ENCODE measurements around the gene NPC1. TPM values are rescaled to one million over a fixed set of nuclear protein-coding genes. Genes with fewer than 3 reads are reported as not detected.

The NPC1 gene
- polyA plus RNA-seq, 3 donors, result 18.1 to 26.1 (median 25.4) TPM

DNA sequence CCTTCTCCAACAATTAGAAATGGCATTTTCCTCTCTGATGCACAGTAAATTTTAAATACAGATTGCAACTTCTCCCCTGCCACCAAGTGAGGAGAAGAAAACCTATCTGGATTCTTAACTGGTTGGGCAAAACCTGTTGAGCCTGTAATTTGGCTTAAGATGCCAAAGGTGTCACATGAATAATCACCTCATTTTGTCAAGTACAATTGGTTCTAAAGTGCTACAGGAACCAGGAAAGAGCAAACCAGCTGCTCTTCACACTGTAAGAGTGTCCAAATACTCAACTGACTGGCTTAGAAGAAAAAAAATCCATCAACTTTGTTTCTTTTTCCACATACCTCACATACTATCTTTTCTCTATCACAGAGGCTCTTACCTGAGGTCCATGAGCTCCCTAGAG lies 35.4 kb downstream of the NPC1 start:
- no peak for DNase-seq

DNA sequence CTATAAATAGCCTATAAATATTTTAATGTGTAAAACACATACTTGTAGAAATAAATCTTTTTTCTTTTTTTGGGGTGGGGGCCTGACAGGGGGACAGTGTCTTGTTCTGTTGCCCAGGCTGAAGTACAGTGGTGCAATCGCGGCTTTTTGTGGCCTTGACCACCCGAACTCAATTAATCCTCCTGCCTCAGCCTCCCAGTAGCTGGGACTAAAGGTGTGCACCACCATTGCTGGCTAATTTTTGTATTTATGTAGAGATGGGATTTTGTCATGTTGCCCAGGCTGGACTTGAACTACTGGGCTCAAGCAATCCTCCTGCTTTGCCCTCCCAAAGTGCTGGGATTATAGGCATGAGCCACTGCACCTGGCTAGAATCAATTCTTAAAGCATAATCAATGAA lies 37.6 kb downstream of the NPC1 start:
- DNase-seq, result no peak

DNA sequence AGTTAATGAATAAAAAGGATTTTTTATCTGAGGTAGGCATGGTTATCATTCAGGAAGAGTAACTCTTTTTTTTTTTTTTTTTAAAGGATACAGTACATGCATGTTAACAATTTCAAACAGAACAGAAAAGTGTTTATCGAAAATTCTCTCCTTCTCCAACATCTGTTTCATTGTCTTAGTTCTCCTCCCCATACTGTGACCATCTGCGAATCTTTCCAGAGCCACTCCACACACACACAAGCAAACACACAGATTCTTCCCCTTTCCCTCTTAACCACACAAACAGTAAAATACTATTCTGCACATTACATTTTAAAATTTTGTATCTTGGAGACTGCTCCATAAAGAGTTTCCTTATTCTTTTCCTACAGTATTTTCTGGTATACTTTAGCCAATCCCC lies 38.0 kb downstream of the NPC1 start:
- DNase-seq, result no peak

DNA sequence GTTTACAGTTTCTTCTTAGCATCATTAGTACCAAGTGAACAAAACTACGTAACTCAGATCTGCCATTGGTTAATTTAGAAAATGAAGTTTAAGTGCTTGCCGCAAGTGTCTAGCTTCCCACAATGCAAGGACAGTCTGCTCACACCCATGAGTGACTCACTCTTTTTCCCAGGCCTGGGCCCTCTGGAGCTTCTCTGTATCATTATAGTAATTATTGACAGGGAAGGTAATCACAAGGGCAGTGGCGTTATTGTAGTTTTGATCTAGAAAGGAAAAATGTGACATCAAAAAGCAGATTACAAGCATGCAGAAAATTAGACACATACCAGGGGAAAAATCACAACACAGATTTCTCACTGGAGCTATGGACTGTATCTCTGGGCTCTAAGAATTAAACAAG lies 38.5 kb downstream of the NPC1 start:
- DNase-seq, result no peak

DNA sequence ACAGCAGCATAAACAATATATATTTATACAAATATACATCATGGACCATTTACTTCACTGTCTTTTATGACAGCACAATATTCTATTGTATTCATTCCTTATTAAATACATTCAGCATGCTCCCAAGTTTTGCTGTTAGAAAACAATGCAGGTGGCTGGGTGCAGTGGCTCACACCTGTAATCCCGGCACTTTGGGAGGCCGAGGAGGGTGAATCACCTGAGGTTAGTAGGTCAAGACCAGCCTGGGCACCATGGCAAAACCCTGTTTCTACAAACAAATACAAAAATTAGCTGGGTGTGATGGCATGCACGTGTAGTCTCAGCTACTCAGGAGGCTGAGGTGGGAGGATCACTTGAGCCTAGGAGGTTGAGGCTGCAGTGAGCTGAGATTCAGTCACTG lies 39.0 kb downstream of the NPC1 start:
- no peak for DNase-seq

DNA sequence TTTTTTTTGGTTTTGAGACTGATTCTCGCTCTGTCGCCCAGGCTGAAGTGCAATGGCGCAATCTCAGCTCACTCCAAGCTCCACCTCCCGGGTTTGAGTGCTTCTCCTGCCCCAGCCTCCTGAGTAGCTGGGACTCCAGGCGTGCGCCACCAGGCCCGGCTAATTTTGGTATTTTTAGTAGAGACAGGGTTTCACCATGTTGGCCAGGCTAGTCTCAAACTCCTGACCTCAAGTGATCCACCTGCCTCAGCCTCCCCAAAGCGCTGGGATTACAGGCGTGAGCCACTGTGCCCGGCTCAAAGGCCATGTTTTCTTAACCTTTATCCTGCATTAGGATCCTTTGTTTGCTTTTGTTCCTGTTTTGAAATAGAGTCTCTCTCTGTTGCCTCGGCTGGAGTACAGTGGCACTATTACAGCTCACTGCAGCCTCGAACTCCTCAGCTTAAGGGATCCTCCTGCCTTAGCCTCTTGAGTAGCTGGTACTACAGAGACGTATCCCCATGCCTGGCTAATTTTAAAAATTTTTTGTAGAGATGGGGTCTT lies 41.0 kb downstream of the NPC1 start:
- DNase-seq, result no peak

DNA sequence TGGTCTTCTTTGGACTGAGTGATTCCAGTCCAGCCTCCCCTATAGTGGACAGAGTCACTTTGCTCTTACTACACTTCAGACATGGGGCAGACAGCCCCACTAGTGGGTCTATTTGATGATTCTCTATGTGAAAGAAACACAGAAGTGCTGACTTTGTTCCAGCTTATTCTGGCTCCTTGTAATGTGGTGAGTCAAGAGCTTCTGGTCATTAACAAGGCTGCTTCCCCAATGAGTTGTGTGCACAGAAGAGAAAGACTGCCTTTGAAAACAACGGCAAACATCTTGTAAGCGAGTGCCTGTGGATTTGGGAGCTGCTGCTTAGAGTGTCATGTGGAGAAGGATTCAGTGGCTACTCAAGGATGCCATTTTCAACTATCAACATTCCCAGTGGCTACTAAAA lies 43.8 kb downstream of the NPC1 start:
- no peak for DNase-seq

DNA sequence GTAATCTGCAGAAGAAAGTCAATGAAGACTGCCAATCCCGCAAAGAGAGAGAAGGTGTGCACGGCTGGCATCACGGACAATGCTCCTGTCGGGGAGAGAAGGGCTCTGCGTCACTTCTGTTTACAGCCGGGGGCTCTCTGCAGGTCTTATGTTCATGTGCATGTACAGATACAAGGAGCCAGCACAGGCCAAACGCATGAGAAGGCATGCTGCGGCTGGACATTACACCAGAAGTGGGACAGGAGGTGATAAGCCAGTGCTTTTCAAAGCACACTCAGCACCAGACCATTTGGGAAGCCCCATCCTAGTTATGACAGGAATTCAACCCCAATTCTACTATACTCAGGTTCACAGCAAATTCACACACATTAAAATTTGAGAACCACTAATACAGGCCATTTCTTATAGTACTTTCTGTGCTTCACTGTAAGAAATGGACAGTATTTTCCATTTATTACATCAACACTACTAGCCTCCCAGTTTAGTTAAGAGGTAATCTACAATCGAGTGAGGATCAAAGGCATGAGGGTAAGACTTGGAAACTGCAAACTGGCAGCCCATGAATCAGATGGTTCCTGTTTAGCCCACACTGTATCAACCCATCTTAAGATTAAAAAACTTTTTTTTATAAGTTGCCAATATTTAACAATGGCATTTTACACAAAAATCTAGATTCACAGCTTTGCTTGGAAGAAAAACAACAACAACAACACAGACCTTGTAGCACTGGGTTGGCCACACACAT lies 44.8 kb downstream of the NPC1 start:
- DNase-seq, result no peak

DNA sequence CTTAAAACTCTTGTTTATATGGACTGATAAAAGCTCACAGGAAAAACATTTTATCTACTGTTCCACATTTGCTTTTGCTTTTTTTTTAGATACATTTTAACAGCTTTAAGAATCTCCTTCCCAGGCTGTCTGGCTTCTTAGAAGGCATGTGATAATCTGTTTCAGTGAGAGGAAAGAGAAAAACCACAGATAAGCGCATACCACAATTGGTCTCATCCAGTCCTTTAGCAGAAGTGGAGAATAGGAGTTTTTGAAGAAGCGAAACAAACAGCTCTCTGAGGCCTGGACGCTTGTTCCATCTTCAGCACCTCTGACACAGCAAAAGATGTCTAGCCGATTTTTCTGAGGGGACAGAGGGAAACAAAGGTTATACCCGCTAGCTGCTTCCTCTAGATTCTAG lies 45.4 kb downstream of the NPC1 start:
- no peak for DNase-seq

DNA sequence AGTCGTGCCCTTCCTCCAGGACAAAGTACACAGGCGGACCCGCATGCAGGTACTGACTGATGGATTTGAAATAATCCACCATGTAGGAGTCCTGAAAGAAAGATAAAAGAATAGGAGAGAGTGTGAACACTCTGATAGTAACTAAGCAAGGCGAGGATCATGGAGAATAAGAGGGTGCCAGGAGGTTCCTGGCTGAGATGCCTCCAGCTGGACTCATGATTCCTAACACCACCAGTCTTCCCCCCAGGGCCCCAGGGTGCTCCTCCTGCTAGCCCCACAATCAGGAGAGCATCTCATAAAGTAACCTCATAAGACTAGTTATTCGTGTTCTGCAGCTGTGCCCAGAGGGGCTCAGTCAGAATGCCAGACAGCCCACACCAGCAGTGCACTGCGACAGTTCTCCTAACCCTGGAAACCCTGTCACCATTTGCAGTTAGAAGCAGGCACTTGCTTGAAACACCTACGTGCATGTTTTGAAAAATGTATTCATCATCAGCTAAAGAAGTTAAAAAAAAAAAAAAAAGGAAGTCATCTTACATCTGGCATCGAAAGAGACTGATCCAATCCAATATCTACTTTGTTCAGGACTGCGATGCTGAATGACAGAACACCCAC lies 46.3 kb downstream of the NPC1 start:
- DNase-seq, result no peak

DNA sequence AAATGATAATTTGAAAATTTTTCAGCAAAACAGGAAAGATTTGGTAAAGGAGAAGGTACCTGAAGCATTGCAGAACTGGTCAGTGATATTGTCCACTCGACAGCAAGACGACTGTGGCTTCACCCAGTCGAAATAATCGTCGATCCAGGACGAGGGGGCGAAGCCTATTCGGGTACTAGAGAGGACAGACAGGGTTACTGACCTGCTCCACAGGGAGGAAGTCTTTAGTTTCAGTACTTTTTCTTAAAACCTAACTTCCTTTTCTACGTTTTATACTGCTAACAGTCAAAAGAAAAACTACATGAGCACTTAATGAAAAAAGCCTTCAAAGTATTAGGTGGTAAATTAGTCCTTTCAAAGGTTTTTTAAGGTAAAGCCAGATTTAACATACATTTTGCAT lies 47.0 kb downstream of the NPC1 start:
- DNase-seq, result no peak

DNA sequence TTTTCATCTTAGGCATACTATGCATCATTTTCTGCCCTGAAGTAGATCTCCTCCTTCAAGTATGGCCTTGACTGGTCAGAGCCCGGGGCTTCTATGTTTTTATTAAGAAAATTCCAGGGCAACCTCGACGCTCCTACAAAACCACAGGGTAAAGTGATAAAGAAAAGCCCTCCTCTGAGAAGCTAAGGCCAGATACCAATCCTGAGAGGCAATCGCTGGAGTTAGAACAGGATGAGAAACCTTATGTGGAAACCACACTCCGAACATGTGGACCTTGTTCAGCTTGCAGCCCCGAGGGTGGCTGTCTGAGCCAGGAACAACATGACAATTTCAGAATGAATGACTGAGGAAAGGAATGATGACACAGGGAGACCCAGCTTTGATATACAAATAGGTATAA lies 47.4 kb downstream of the NPC1 start:
- DNase-seq, result no peak

DNA sequence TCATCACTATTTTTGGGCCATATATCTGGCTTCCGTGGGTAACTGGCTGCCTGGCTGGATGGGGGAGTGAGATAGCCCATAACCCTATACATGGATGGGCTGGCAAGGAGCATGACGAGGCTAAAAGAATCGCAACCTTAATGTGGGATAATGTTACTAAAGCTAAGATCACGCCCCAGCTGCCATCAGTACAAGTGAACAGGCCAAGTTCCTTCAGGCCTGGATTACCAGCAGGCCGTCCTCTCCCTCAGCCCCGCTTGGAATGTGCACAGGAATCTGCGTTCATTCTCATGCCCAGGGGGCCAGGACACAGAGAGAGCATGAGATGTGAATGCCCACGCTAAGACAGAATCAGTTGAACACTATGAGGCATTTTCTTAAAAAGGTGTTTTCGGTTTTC lies 48.3 kb downstream of the NPC1 start:
- DNase-seq, result no peak

DNA sequence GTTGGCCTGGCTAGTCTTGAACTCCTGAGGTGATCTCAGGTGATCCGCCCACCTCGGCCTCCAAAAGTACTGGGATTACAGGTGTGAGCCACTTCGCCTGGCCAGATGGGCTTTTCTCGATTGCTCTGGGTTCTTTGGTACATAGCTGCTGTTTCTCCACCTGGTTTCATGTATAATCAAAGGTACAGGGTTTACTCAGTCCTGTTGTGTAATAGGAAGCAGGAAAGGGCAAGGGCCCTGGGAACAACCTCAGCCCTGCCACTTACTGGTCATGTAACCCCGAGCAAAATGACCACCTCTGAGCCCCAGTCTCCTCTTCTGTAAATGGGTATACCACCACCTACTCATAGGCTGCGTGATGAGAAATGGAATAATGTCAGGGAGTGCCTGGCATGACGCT lies 49.0 kb downstream of the NPC1 start:
- DNase-seq, result no peak

DNA sequence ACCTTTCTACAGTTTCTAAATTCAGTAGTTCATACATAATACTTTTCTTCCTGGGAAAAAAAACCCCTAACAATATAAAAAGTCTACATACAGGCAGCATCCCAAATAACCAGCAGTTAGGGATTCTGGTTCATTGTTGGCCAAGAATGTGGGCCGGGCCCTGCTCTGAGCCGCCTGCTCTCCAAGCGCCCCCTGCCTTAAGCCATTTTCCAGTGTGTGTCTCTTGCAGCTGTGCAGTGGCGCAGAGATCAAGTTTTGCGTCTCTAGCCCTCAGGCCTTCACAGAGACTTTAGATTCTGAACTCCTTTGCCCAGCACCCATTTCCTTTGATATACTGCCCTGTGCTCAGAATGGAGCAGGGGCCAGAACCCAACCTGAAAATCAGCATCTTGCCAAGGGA lies 50.1 kb downstream of the NPC1 start:
- no peak for DNase-seq

DNA sequence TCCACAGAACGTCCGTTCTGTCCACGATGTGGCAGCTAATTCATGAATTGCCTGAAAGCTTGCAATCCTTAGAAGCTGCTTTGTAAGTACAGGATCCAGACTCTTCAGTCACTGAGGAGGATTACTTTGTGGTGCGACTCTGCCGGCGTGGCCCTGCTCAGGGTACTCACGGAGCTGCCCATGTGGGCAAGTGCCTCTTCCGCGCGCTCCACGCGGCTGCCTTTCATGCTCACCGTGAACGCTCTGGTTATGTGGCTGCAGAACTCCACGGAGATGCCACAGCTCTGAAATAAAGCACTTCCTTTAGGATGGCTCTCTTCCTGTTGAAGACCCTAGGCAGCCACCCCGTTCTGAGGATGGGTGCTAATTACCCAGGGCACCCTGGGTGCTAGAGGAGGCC lies 52.0 kb downstream of the NPC1 start:
- no peak for DNase-seq

DNA sequence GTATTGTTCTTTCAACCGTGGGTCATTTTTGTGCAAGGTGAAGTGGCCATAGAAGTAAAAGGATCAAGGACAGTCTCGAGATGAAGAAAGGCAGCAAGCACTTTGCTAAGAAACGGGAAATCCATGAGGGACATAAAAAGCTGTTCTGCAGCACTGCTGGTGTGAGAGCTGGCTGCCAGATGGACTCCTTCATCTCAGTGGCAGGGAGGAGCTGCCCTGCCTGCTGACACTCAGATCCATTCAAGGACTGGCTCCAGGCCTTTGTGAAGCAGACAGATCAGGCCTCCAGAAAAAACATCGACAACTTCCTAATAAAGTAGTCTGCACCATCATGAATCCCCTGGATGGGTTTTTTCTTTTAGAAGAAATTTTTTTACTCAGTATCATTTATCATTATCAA lies 53.5 kb downstream of the NPC1 start:
- DNase-seq, result peak; percentile 33

DNA sequence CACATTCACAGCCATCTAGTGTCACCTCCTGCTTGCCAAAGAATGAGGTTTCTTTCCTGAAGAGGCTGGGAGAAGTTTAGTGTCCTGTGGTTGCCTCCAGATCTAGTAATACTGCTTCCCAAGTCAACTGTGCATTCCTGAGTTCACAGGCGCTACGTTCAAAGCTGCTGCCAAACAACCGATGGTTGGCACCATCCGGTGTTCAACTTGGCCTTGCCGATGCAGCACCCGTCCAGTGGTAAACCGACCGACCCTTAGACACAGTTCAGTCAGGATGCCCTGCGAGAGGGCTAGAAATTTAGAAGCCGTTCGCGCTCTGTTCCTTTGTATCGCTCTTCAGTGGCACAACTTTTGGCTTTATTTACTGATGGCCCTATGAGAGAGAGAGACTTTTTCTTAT lies 54.4 kb downstream of the NPC1 start:
- no peak for DNase-seq

DNA sequence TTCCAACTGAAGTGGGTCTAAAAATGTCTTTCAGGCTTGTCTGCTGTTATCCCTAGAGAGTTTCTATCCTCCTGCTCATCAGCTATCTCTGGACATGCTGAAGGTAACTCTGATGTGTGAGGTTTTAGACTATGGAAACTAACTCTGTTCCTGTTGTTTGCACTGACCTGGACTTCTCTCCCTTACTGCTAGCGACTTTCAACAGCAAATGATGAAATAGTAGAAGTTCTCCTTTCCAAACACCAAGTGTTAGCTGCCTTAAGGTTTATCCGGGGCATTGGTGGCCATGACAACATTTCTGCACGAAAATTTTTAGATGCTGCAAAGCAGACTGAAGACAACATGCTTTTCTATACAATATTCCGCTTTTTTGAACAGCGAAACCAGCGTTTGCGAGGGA lies 56.1 kb downstream of the NPC1 start:
- no peak for DNase-seq

DNA sequence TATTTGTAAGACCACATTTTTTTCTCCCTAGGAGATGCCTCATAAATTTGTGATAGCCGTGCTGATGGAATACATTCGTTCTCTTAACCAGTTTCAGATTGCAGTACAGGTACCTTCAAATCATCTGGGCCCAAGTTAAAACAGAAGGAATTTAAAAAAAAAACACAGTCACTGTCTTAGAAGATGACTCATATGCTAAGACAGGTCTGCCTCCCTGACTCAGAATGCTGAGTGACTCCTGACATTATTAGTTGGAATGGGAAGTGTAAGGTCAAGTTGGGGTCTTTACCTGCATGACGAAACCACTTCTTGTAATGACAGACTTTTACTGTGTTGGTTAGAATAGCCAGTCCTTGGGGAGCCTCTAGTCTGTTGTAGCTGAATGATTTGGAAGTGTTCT lies 56.7 kb downstream of the NPC1 start:
- DNase-seq, result no peak

DNA sequence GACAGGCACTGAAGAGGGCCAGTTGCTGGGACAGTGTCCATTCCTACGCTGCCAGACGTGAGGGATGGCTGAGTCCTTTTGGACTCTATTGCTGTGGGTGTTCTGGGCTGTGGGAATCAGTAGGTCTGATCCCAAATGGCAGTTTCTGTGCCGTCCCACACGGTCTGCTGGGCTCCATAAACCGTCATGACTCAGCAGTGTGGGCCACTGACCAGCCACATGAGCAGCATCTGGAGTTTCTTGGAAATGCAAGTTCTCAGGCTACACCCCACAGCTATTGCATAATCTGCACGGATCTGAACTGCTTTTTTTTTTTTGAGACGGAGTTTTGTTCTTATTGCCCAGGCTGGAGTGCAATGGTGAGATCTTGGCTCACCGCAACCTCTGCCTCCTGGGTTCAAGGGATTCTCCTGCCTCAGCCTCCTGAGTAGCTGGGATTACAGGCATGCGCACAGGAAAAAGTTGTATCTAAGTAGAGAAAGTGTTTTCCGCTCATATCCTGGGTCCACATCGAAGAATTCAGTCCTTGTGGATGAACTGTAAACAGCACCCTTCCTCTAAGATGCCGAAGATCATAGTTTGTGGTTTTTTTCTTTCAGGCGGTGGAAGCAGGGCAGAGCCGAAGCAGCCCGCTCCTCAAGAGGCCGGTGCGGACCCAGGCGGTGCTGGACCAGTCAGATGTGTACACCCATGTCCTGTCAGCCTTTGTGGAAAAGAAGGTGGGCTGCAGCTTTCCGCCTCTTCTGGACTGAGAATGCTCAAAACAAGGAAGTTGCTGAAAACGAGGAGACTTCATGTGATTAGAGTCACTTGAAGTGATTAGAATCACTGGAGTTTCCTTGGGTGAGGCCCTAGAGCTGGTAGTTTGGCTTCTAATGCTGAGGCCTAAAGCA lies 57.5 kb downstream of the NPC1 start:
- no peak for DNase-seq

DNA sequence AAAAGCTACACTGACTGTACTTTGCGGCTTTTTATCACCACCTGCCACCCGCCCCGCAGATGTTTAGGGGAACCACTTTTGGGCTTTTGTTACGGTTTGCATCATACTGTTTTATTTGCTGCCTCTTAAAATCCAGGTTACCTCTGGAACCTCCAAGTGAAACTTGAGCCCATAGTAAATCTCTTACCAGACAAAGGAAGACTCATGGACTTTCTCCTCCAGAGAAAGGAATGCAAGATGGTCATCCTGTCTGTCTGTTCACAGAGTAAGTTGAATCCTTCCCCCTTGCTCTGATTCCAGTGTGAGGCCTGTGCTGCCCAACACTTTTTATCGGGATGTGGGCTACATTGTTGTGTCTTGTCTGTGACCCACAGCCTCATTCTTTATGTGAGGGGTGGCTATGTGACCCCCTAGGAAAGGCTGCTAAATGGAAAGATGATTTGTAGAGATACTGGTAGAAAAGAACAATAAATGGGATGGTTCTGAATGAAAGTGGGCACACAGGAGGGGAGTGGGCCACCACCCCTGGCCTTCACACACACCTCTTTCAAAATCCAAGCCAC lies 59.7 kb downstream of the NPC1 start:
- peak; percentile 60 for DNase-seq

Measured in renal pelvis (tissue), 4 donors.